ENCODE results near the gene LEMD2.

DNA sequence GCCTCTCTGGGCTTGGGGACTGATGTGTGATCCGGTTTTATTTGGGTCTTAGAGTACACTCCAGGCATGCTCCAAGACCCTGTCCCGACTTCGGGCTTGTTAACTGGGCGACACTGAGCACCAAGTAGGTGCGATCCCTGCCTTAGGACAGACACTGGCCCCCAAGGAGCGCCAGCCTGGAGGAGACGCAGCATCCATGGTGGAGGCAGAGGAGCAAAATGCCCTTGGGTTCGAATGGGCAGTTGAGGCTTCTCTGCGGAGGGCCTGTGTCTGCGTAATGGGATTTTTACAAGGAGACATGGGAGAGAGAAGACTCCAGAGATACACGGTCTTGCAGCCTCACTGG, 593 bp upstream of the LEMD2 start:
- no peak for TF ChIP-seq CTCF (IDR thresholded peaks at IDR 0.05 in 8 of 11, conservative IDR thresholded peaks at IDR 0.05 in 3 of 11)
- no peak for TF ChIP-seq POLR2A (IDR thresholded peaks at IDR 0.05)
